HAP-1 (cell line): ENCODE results near the gene MAP6.

ENCODE experiments used
- DNase-seq, 2 experiments: peaks; one replicate each; pipeline ENCODE4 v3.0.0-alpha.2; 2016 to 2020; ENCODE audit warnings: low spot score in 2 of 2
- H3K27me3 ChIP-seq: fragments of 250-450 bp; sonication (Bioruptor Pico); 2 replicates; pipeline ENCODE4 v1.5.1; 2020; ENCODE audit warnings: low read depth, mild to moderate bottlenecking, moderate library complexity
- H3K36me3 ChIP-seq: fragments of 250-450 bp; sonication (Bioruptor Pico); replicated peaks from 2 replicates; pipeline ENCODE4 v1.5.1; 2020; ENCODE audit warnings: mild to moderate bottlenecking
- H3K4me1 ChIP-seq: fragments of 250-450 bp; sonication (Bioruptor Pico); 2 replicates; pipeline ENCODE4 v1.5.1; 2020; ENCODE audit warnings: mild to moderate bottlenecking
- H3K4me3 ChIP-seq: fragments of 250-450 bp; sonication (Bioruptor Pico); 2 replicates; pipeline ENCODE4 v1.5.1; 2020; ENCODE audit warnings: mild to moderate bottlenecking, moderate library complexity
- H3K9me3 ChIP-seq: fragments of 250-450 bp; sonication (Bioruptor Pico); 2 replicates; pipeline ENCODE4 v1.5.1; 2020; ENCODE audit warnings: mild to moderate bottlenecking, moderate library complexity
- in situ Hi-C: fragments of 300-500 bp; cut with MboI; formaldehyde crosslinking; loops from 3 replicates; pipeline ENCODE4 v1.14.3; 2020; ENCODE audit warnings: low sequenced_read_pairs, inconsistent platforms, mixed read lengths

Gene MAP6

GRCh38 chr11:75562836-75563484 is 105.9 kb downstream of the MAP6 start:
- in situ Hi-C loops, result no loop called here
- DNase-seq, result peak; percentile 86 to 91
- peaks cover 13% of the 10 kb centered on the region for H3K4me1 ChIP-seq

GRCh38 chr11:75562048-75562835 is 106.6 kb downstream of the MAP6 start, which contains the start of gene SERPINH1:
SERPINH1 (plus strand) TSS chr11:75562253; CDS start chr11:75566350, 4,097 bp downstream.
- DNase-seq, result peak; percentile 85 to 91
- peaks cover 13% of the 10 kb centered on the region for H3K4me1 ChIP-seq
- no peaks in the 10 kb centered on the region for H3K9me3 ChIP-seq
- in situ Hi-C loops, result no loop called here
- no peaks in the 10 kb centered on the region for H3K27me3 ChIP-seq
- H3K36me3 ChIP-seq, result peaks cover 22% of the 10 kb centered on the region
- peak within 1 kb of the TSS; percentile 74 for H3K4me3 ChIP-seq

More at GRCh38 chr11:75562836-75563484, 105.9 kb downstream of the MAP6 start:
- H3K27me3 ChIP-seq, result no peaks in the 10 kb centered on the region
- H3K9me3 ChIP-seq, result no peaks in the 10 kb centered on the region
- peaks cover 29% of the 10 kb centered on the region for H3K36me3 ChIP-seq
- peak overlapping the region; percentile 74 for H3K4me3 ChIP-seq

GRCh38 chr11:75561426-75562047 is 107.3 kb downstream of the MAP6 start:
- DNase-seq, result no peak
- Histone ChIP-seq H3K4me1 (peaks cover 13% of the 10 kb centered on the region), H3K36me3 (peaks cover 15% of the 10 kb centered on the region), H3K27me3 (no peaks in the 10 kb centered on the region), H3K4me3 (peak overlapping the region; percentile 74), H3K9me3 (no peaks in the 10 kb centered on the region)
- in situ Hi-C loops, result no loop called here

GRCh38 chr11:75560644-75561043 is 108.2 kb downstream of the MAP6 start:
- in situ Hi-C loops, result no loop called here
- Histone ChIP-seq H3K4me3 (no peak overlapping the region), H3K27me3 (no peaks in the 10 kb centered on the region), H3K9me3 (no peaks in the 10 kb centered on the region), H3K36me3 (peaks cover 9% of the 10 kb centered on the region), H3K4me1 (peaks cover 13% of the 10 kb centered on the region)
- no peak for DNase-seq

- Histone ChIP-seq H3K36me3 (no peaks in the 10 kb centered on the region), H3K9me3 (no peaks in the 10 kb centered on the region), H3K27me3 (no peaks in the 10 kb centered on the region), H3K4me1 (peaks cover 9% of the 10 kb centered on the region; the same call in 1 of the 2 replicates), H3K4me3 (no peak overlapping the region)
- peak in 1 of 2 experiments; percentile 27 for DNase-seq
- in situ Hi-C loops, result no loop called here
Observed at GRCh38 chr11:75558939-75559843, 109.6 kb downstream of the MAP6 start.

- H3K4me3 ChIP-seq, result no peak overlapping the region
- DNase-seq, result no peak
Observed at GRCh38 chr11:75557666-75558494, 111.0 kb downstream of the MAP6 start.

GRCh38 chr11:75556275-75556674 is 112.6 kb downstream of the MAP6 start:
- in situ Hi-C loops, result no loop called here
- peaks cover 9% of the 10 kb centered on the region; the same call in 1 of the 2 replicates for H3K4me1 ChIP-seq

More at GRCh38 chr11:75557666-75558494, 111.0 kb downstream of the MAP6 start:
- H3K9me3 ChIP-seq, result no peaks in the 10 kb centered on the region
- in situ Hi-C loops, result no loop called here
- no peaks in the 10 kb centered on the region for H3K36me3 ChIP-seq
- H3K27me3 ChIP-seq, result no peaks in the 10 kb centered on the region
- H3K4me1 ChIP-seq, result peaks cover 9% of the 10 kb centered on the region; the same call in 1 of the 2 replicates

GRCh38 chr11:75555079-75555811 is 113.6 kb downstream of the MAP6 start:
- no peak overlapping the region for H3K4me3 ChIP-seq
- H3K27me3 ChIP-seq, result no peaks in the 10 kb centered on the region
- H3K36me3 ChIP-seq, result no peaks in the 10 kb centered on the region
- no peaks in the 10 kb centered on the region for H3K9me3 ChIP-seq
- H3K4me1 ChIP-seq, result peaks cover 9% of the 10 kb centered on the region; the same call in 1 of the 2 replicates
- DNase-seq, result no peak
- in situ Hi-C loops, result no loop called here

More at GRCh38 chr11:75556275-75556674, 112.6 kb downstream of the MAP6 start:
- no peaks in the 10 kb centered on the region for H3K36me3 ChIP-seq
- no peak for DNase-seq
- H3K27me3 ChIP-seq, result no peaks in the 10 kb centered on the region
- H3K9me3 ChIP-seq, result no peaks in the 10 kb centered on the region
- H3K4me3 ChIP-seq, result no peak overlapping the region

GRCh38 chr11:75554258-75555022 is 114.4 kb downstream of the MAP6 start:
- peaks cover 9% of the 10 kb centered on the region; the same call in 1 of the 2 replicates for H3K4me1 ChIP-seq
- peak in 1 of 2 experiments; percentile 48 for DNase-seq
- H3K36me3 ChIP-seq, result no peaks in the 10 kb centered on the region
- no peaks in the 10 kb centered on the region for H3K27me3 ChIP-seq
- in situ Hi-C loops, result no loop called here
- no peak overlapping the region for H3K4me3 ChIP-seq
- no peaks in the 10 kb centered on the region for H3K9me3 ChIP-seq

- DNase-seq, result no peak
- Histone ChIP-seq H3K9me3 (no peaks in the 10 kb centered on the region), H3K36me3 (no peaks in the 10 kb centered on the region), H3K27me3 (no peaks in the 10 kb centered on the region), H3K4me3 (no peak overlapping the region), H3K4me1 (peaks cover 4% of the 10 kb centered on the region; the same call in 1 of the 2 replicates)
- in situ Hi-C loops, result no loop called here
Observed at GRCh38 chr11:75553889-75554257, 115.0 kb downstream of the MAP6 start.

GRCh38 chr11:75553182-75553581 is 115.7 kb downstream of the MAP6 start:
- no peaks in the 10 kb centered on the region for H3K36me3 ChIP-seq
- no peak overlapping the region for H3K4me3 ChIP-seq
- H3K9me3 ChIP-seq, result no peaks in the 10 kb centered on the region
- no peak for DNase-seq
- no peaks in the 10 kb centered on the region for H3K27me3 ChIP-seq
- H3K4me1 ChIP-seq, result no peaks in the 10 kb centered on the region
- in situ Hi-C loops, result no loop called here
